Suprapubic skin (tissue), 4 donors: ENCODE measurements around the gene RFC4.

Experiments
- EP300 ChIP-seq: sonication (generic); formaldehyde crosslinking; IDR thresholded peaks from one replicate; pipeline ENCODE4 v1.6.1; 2017; ENCODE audit warnings: antibody characterized with exemption
- POLR2A ChIP-seq, 2 donors: fragments of 450-650 bp; IDR thresholded peaks; one replicate each; pipeline ENCODE4 v1.6.1; 2017; ENCODE audit warnings: antibody characterized with exemption in 2 of 2, mild to moderate bottlenecking in 2 of 2, moderate library complexity in 2 of 2
- POLR2AphosphoS5 ChIP-seq, 3 donors: sonication (generic); formaldehyde crosslinking; IDR thresholded peaks; one replicate each; pipeline ENCODE4 v1.6.1; 2017; ENCODE audit warnings: antibody characterized with exemption in 3 of 3
- TF ChIP-seq, protein P1 (sequence below), 2 donors: fragments of 200-600 bp in 1 of 2; fragments of 450-650 bp in 1 of 2; sonication (generic) in 1 of 2; IDR thresholded peaks; one replicate each; pipeline ENCODE4 v1.5.1; 2016 to 2019; ENCODE audit warnings: antibody characterized with exemption in 2 of 2, mild to moderate bottlenecking in 1 of 2, moderate library complexity in 1 of 2

- TF ChIP-seq, protein P1, sequence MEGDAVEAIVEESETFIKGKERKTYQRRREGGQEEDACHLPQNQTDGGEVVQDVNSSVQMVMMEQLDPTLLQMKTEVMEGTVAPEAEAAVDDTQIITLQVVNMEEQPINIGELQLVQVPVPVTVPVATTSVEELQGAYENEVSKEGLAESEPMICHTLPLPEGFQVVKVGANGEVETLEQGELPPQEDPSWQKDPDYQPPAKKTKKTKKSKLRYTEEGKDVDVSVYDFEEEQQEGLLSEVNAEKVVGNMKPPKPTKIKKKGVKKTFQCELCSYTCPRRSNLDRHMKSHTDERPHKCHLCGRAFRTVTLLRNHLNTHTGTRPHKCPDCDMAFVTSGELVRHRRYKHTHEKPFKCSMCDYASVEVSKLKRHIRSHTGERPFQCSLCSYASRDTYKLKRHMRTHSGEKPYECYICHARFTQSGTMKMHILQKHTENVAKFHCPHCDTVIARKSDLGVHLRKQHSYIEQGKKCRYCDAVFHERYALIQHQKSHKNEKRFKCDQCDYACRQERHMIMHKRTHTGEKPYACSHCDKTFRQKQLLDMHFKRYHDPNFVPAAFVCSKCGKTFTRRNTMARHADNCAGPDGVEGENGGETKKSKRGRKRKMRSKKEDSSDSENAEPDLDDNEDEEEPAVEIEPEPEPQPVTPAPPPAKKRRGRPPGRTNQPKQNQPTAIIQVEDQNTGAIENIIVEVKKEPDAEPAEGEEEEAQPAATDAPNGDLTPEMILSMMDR (IDR thresholded peaks at IDR 0.05), result no peak
- TF ChIP-seq EP300, result no peak
- no peak for TF ChIP-seq POLR2A (IDR thresholded peaks at IDR 0.05)
- no peak for TF ChIP-seq POLR2AphosphoS5 (IDR thresholded peaks at IDR 0.05)
Observed at GRCh38 chr3:186828340-186828739, 22.1 kb upstream of the RFC4 start.
